HG03108 (cell line): ENCODE results near the gene PTGIR.

ENCODE experiments used
- ATAC-seq: cut with Tn5 transposase; IDR thresholded peaks from one replicate; pipeline ENCODE4 v1.9.1; 2021; ENCODE audit warnings: moderate library complexity; ENCODE audit not compliant: unreplicated experiment

PTGIR gene

GRCh38 chr19:46624958-46625661 is at the start of gene PTGIR:
Gene PTGIR (minus strand): TSS chr19:46625089. CDS start chr19:46624225, 864 bp downstream.
- ATAC-seq, result no peak

DNA sequence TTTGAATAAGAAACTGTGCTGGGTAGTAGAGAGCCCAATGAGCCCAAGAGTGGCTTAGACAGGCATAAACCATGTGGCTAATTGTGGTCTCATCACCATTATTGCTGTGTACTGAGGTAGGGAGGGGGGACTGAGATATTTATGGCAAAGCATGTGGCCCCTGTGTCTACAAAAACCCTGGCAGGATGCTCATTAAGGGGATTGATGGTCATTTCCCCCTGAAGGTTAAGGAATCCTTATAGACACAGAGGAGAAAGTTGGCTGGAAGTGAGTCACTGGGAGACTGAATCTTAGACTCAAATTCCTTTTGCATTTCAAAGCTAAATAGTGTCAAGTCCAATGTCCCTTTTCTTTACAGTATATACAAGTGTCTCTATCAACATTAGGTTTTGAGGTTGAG is 45.9 kb upstream of the PTGIR start:
- ATAC-seq, result no peak

- ATAC-seq, result no peak
Measured at GRCh38 chr19:46668662-46669061, 43.8 kb upstream of the PTGIR start.

DNA sequence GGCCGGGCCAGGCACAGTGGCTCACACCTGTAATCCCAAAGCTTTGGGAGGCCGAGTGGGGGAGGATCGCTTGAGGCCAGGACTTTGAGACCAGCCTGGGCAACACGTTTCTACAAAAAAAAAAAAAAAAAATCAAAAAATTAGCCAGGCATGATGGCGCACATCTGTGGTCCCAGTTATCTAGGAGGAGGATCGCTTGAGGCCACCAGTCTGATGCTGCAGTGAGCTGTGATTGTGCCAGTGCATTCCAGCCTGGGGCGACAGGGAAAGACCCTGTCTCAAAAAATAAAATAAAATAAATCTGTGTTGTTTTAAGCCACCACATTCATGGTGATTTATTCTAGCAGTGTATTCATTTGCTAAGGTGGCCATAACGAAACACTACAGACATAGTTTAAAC is 40.2 kb upstream of the PTGIR start:
- no peak for ATAC-seq

GRCh38 chr19:46661735-46662592 is 37.1 kb upstream of the PTGIR start:
- ATAC-seq, result peak; percentile 23

- peak; percentile 87 for ATAC-seq
Measured at GRCh38 chr19:46661020-46661731, 36.3 kb upstream of the PTGIR start, which contains the start of gene DACT3. Gene DACT3 (minus strand): TSS chr19:46661182. CDS start chr19:46661064, 118 bp downstream.

DNA sequence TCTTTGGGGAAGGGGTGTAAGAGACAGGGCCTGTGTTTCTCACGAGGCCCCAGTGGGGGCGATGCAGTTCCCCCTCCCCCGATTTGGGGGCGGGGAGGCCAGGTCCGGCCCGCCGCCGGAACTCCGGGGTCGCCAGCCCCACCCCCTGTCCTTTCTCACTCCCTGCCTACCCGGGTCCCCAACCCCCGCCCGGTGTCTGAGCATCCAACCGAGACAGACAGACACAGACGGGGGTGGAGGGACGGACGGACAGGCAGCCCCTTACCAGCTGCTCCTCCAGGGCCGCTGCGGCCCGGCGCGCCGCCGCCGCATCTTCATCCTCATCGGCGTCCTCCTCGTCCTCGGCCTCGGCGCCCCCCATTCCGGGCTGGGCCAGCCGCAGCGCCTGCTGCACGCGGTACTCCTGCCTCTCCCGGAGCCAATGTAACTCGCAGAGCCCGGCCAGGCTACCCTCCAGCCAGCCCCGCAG is 35.7 kb upstream of the PTGIR start:
- no peak for ATAC-seq

DNA sequence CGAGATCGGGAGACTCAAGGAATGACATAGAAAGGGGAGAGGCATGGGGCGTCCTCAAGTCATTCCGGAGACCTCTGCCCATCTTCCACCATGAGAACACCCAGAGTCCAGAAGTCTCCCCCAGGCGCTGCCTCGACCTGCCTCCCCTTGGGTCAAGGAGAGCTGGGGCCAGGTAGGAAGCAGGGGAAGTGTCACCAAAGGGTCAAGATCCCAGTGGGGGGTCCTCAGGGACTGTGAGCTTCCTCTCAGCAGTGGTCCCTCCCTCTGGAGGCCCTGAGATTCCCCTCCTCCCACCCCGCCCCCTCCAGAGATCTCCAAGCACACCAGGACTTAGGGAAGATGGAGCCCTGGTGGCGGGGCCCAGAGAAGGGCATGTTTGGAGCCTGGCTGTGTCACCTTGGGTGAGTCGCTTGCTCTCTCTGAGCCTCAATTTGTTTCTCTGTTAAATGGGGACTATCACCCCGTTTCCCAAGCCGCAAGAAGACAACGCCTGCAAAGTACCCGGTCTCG is 35.2 kb upstream of the PTGIR start:
- ATAC-seq, result no peak

DNA sequence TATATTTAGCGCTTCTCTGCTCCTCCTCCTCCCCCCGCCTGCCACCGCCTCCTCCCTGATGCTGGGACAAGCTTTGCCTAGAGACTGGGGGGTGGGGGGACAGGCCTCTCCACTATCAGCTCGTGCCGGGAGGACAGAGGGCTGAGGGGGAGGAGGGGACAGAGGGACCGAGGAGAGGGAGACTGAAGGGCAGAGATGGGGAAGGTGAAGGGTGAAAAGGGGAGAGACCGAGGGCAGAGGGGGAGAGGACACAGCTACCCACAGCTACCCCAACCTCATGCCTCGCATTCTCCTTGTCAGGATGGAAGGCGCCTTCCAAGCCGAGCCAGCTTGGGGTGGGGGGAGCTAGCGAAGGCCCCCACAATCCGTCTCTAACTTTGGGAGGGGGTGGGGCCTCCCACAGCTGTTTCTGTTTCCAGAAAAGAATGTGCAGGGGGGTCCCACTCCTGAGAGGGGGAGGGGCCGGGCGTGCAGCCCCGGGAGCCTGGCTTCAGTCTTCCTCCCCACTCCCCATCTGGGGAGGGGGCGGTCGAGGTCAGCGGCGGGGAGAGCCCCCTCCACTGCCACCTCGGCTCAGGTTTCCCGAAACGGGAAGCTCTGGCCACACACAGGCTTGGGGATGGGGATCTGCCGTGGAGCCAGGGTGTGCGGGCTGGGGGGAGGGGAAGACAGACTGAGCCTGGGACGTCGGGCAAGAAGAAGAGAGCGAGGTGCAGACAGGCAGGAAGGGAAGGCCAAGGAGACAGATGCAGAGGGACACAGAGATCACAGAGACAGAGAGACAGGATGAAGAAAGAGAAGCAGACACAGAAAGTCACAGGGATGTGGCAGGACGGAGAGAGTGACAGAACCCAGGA is 34.5 kb upstream of the PTGIR start:
- ATAC-seq, result no peak

DNA sequence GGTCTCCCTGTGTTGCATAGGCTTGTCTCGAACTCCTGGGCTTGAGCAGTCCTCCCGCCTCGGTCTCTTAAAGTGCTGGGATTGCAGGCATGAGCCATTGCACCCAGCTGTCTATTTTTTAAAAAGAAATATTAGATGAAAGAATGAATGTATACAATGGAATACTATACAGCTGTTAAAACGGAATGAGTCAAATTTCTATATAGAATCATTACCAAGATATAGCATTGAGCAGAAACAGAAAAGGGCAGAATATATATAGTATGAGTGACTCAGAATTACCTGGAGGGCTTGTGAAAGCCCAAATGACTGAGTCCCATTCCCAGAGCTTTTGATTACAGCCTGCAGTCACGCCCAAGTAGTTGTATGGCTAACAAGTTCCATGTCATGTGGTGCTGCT is 31.7 kb upstream of the PTGIR start:
- ATAC-seq, result no peak

GRCh38 chr19:46654621-46655152 is 29.8 kb upstream of the PTGIR start:
- ATAC-seq, result no peak

GRCh38 chr19:46650445-46650844 is 25.6 kb upstream of the PTGIR start:
- ATAC-seq, result no peak

- ATAC-seq, result no peak
Measured at GRCh38 chr19:46648961-46649960, 24.4 kb upstream of the PTGIR start.

GRCh38 chr19:46648060-46648960 is 23.4 kb upstream of the PTGIR start:
- ATAC-seq, result no peak

- no peak for ATAC-seq
Measured at GRCh38 chr19:46646402-46646801, 21.5 kb upstream of the PTGIR start.

- no peak for ATAC-seq
Measured at GRCh38 chr19:46644720-46645119, 19.8 kb upstream of the PTGIR start.

- no peak for ATAC-seq
Measured at GRCh38 chr19:46640656-46641055, 15.8 kb upstream of the PTGIR start.
